HEK293 (cell line): ENCODE data around the gene AK1.

ENCODE experiments used
- CTCF ChIA-PET: fragments of 350-600 bp; formaldehyde crosslinking; extraction: SDS; loops from one replicate; lab custom pipeline; 2021; ENCODE audit warnings: antibody characterized with exemption; lab: Yijun Ruan, JAX
- POLR2A ChIA-PET: fragments of 300-600 bp; formaldehyde crosslinking; extraction: SDS; loops from one replicate; lab custom pipeline; 2020; ENCODE audit warnings: antibody characterized with exemption, inconsistent platforms; lab: Yijun Ruan, JAX
- H3K27ac ChIP-seq: fragments of 200-500 bp; sonication (Bioruptor generic); 2 replicates; pipeline ENCODE4 v1.5.1; 2014; ENCODE audit warnings: low read depth, low read length, control low read depth, inconsistent platforms; ENCODE audit errors: extremely low read depth
- H3K36me3 ChIP-seq, 2 experiments: fragments of 200-500 bp in 1 of 2; sonication (Bioruptor generic) in 1 of 2; 1 replicate in 1 of 2; 2 replicates in 1 of 2; pipeline ENCODE4 v1.5.1; 2014 to 2017; ENCODE audit warnings: inconsistent platforms in 2 of 2, low read length in 2 of 2; ENCODE audit not compliant: control insufficient read depth in 2 of 2, insufficient read depth in 1 of 2
- H3K4me1 ChIP-seq: fragments of 200-500 bp; sonication (Bioruptor generic); 2 replicates; pipeline ENCODE4 v1.5.1; 2014; ENCODE audit warnings: mild to moderate bottlenecking, low read length, inconsistent platforms; ENCODE audit not compliant: control insufficient read depth, insufficient read depth
- H3K4me3 ChIP-seq: 2 replicates; pipeline ENCODE4 v1.5.1; 2011; ENCODE audit warnings: low read depth, mild to moderate bottlenecking, control low read depth, low read length, moderate library complexity
- H3K9me3 ChIP-seq: fragments of 200-500 bp; sonication (Bioruptor generic); 2 replicates; pipeline ENCODE4 v1.5.1; 2014; ENCODE audit warnings: low read depth, low read length, inconsistent platforms; ENCODE audit not compliant: control insufficient read depth, insufficient read depth
- AEBP2 ChIP-seq: fragments of 450-650 bp; formaldehyde crosslinking; IDR thresholded peaks from 2 replicates; pipeline ENCODE4 v1.5.1; 2016; ENCODE audit warnings: missing biosample characterization, missing genetic modification characterization, borderline replicate concordance
- GLIS1 ChIP-seq: fragments of 450-650 bp; formaldehyde crosslinking; IDR thresholded peaks from 2 replicates; pipeline ENCODE4 v1.5.1; 2016; ENCODE audit warnings: missing biosample characterization, missing genetic modification characterization
- IKZF3 ChIP-seq: fragments of 450-650 bp; IDR thresholded peaks from 2 replicates; pipeline ENCODE4 v1.5.0; 2018; ENCODE audit warnings: missing biosample characterization, mild to moderate bottlenecking, missing genetic modification characterization, moderate library complexity
- SP2 ChIP-seq: fragments of 450-650 bp; formaldehyde crosslinking; IDR thresholded peaks from 2 replicates; pipeline ENCODE4 v1.5.1; 2016; ENCODE audit warnings: missing biosample characterization, missing genetic modification characterization
- TCF7L2 ChIP-seq: IDR thresholded peaks from 2 replicates; pipeline ENCODE4 v1.6.1; 2011; ENCODE audit warnings: low read depth, mild to moderate bottlenecking, inconsistent platforms, low read length, moderate library complexity, borderline replicate concordance
- TRIM28 ChIP-seq: IDR thresholded peaks from 2 replicates; pipeline ENCODE4 v1.6.1; 2011; ENCODE audit warnings: low read length, control low read depth, borderline replicate concordance
- ZBTB8A ChIP-seq: fragments of 450-650 bp; formaldehyde crosslinking; IDR thresholded peaks from 2 replicates; pipeline ENCODE4 v1.5.1; 2016; ENCODE audit warnings: missing biosample characterization, missing genetic modification characterization
- ZNF121 ChIP-seq: fragments of 450-650 bp; formaldehyde crosslinking; IDR thresholded peaks from 2 replicates; pipeline ENCODE4 v1.5.1; 2016; ENCODE audit warnings: missing biosample characterization, missing genetic modification characterization
- ZNF133 ChIP-seq: fragments of 450-650 bp; formaldehyde crosslinking; IDR thresholded peaks from 2 replicates; pipeline ENCODE4 v1.5.1; 2016; ENCODE audit warnings: missing biosample characterization, missing genetic modification characterization
- ZNF140 ChIP-seq: fragments of 450-650 bp; formaldehyde crosslinking; IDR thresholded peaks from 2 replicates; pipeline ENCODE4 v1.5.1; 2016; ENCODE audit warnings: missing biosample characterization, missing genetic modification characterization
- ZNF221 ChIP-seq: fragments of 450-650 bp; formaldehyde crosslinking; IDR thresholded peaks from 2 replicates; pipeline ENCODE4 v1.5.1; 2017; ENCODE audit warnings: missing biosample characterization, missing genetic modification characterization, borderline replicate concordance
- ZNF23 ChIP-seq: fragments of 450-650 bp; formaldehyde crosslinking; IDR thresholded peaks from 2 replicates; pipeline ENCODE4 v1.5.1; 2016; ENCODE audit warnings: missing biosample characterization, missing genetic modification characterization, borderline replicate concordance
- ZNF274 ChIP-seq, 2 experiments: fragments of 200-500 bp in 1 of 2; fragments of 450-650 bp in 1 of 2; sonication (Bioruptor generic) in 1 of 2; formaldehyde crosslinking in 1 of 2; IDR thresholded peaks; 2 replicates each; pipeline versions ENCODE4 v1.5.1 to v1.6.1; 2014 to 2016; ENCODE audit warnings: borderline replicate concordance in 1 of 2, inconsistent platforms in 1 of 2, low read length in 1 of 2, missing biosample characterization in 1 of 2, missing genetic modification characterization in 1 of 2
- ZNF311 ChIP-seq: fragments of 450-650 bp; formaldehyde crosslinking; IDR thresholded peaks from 2 replicates; pipeline ENCODE4 v1.5.1; 2017; ENCODE audit warnings: missing biosample characterization, missing genetic modification characterization, borderline replicate concordance
- ZNF366 ChIP-seq: fragments of 450-650 bp; formaldehyde crosslinking; conservative IDR thresholded peaks from 2 replicates; pipeline ENCODE4 v1.5.1; 2016; ENCODE audit warnings: missing biosample characterization, missing genetic modification characterization
- ZNF404 ChIP-seq: fragments of 450-650 bp; formaldehyde crosslinking; IDR thresholded peaks from 2 replicates; pipeline ENCODE4 v1.5.1; 2017; ENCODE audit warnings: missing biosample characterization, missing genetic modification characterization
- ZNF426 ChIP-seq: fragments of 450-650 bp; formaldehyde crosslinking; IDR thresholded peaks from 2 replicates; pipeline ENCODE4 v1.5.1; 2017; ENCODE audit warnings: missing biosample characterization, missing genetic modification characterization, mild to moderate bottlenecking, inconsistent platforms, moderate library complexity
- ZNF544 ChIP-seq: fragments of 450-650 bp; formaldehyde crosslinking; IDR thresholded peaks from 2 replicates; pipeline ENCODE4 v1.5.0; 2017; ENCODE audit warnings: missing biosample characterization, missing genetic modification characterization
- ZNF600 ChIP-seq: fragments of 450-650 bp; formaldehyde crosslinking; IDR thresholded peaks from 2 replicates; pipeline ENCODE4 v1.5.1; 2016; ENCODE audit warnings: missing biosample characterization, missing genetic modification characterization
- ZNF654 ChIP-seq: fragments of 450-650 bp; formaldehyde crosslinking; IDR thresholded peaks from 2 replicates; pipeline ENCODE4 v1.5.1; 2016; ENCODE audit warnings: low read depth, missing biosample characterization, missing genetic modification characterization
- ZNF658 ChIP-seq: fragments of 450-650 bp; formaldehyde crosslinking; IDR thresholded peaks from 2 replicates; pipeline ENCODE4; 2016; ENCODE audit warnings: missing biosample characterization, missing genetic modification characterization
- ZNF837 ChIP-seq: fragments of 450-650 bp; formaldehyde crosslinking; IDR thresholded peaks from 2 replicates; pipeline ENCODE4 v1.5.1; 2016; ENCODE audit warnings: missing biosample characterization, missing genetic modification characterization
- ZSCAN23 ChIP-seq: fragments of 450-650 bp; formaldehyde crosslinking; IDR thresholded peaks from 2 replicates; pipeline ENCODE4 v1.5.1; 2016; ENCODE audit warnings: missing biosample characterization, missing genetic modification characterization
- TF ChIP-seq, protein P1 (sequence below): fragments of 450-650 bp; formaldehyde crosslinking; IDR thresholded peaks from 2 replicates; pipeline ENCODE4 v1.5.1; 2016; ENCODE audit warnings: missing biosample characterization, missing genetic modification characterization
- TF ChIP-seq, protein P2 (sequence below): fragments of 450-650 bp; formaldehyde crosslinking; IDR thresholded peaks from 2 replicates; pipeline ENCODE4 v1.5.1; 2016; ENCODE audit warnings: missing biosample characterization, missing genetic modification characterization
- TF ChIP-seq, protein P3 (sequence below): fragments of 450-650 bp; formaldehyde crosslinking; IDR thresholded peaks from 2 replicates; pipeline ENCODE4 v1.5.1; 2016; ENCODE audit warnings: missing biosample characterization, missing genetic modification characterization

The AK1 gene

DNA sequence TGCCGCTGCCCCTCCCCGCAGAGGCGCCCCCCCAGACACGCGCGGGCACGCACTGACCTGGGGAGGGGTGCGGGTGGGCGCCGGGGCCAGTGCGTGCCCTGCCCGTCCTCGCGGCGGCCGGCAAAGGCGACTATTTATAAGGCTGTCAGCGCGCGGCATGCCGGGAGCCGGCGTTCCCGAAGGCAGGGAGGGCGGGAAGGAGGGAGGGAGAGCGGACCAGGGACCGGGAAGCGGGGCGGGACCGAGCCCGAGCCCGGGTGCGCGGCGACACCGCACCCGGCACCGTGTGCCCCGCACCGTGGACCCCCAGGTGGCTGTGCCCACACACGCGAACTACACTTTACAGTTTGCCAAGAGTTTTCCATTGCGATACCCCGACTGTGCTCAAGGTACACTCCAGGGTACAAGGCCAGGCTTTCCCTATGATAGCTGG lies at the start of gene AK1 (continued):
- TF ChIP-seq AEBP2 (tag by site-specific recombination) (no peak), ZNF311 (no peak), SP2 (tag by site-specific recombination) (peak; percentile 76), ZNF544 (tag by site-specific recombination) (no peak), ZNF140 (tag by site-specific recombination) (no peak), ZNF221 (tag by site-specific recombination) (no peak), ZNF654 (tag by site-specific recombination) (no peak), TRIM28 (no peak), ZNF121 (tag by site-specific recombination) (no peak)
- TF ChIP-seq, protein P1, sequence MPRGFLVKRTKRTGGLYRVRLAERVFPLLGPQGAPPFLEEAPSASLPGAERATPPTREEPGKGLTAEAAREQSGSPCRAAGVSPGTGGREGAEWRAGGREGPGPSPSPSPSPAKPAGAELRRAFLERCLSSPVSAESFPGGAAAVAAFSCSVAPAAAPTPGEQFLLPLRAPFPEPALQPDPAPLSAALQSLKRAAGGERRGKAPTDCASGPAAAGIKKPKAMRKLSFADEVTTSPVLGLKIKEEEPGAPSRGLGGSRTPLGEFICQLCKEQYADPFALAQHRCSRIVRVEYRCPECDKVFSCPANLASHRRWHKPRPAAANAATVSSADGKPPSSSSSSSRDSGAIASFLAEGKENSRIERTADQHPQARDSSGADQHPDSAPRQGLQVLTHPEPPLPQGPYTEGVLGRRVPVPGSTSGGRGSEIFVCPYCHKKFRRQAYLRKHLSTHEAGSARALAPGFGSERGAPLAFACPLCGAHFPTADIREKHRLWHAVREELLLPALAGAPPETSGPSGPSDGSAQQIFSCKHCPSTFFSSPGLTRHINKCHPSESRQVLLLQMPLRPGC = no peak

GRCh38 chr9:127926906-127927200 lies 49.4 kb upstream of the AK1 start:
- TF ChIP-seq ZNF837 (tag by site-specific recombination) (no peak), IKZF3 (tag by site-specific recombination) (no peak)
- Histone ChIP-seq H3K4me1 (0 out of 2 replicates have a peak, but pooled peaks cover 5% of the 10 kb centered on the region), H3K36me3 (no peaks in the 10 kb centered on the region), H3K9me3 (no peaks in the 10 kb centered on the region), H3K4me3 (peak overlapping the region; percentile 34), H3K27ac (no peak overlapping the region)
- POLR2A ChIA-PET = no interaction called here
- CTCF ChIA-PET = interaction anchor here (1.1 to 8.6 kb wide), 2 partner anchors 108 to 192 kb away, joined by 4 to 65 read pairs; partner anchors contain the start of gene TOR2A

DNA sequence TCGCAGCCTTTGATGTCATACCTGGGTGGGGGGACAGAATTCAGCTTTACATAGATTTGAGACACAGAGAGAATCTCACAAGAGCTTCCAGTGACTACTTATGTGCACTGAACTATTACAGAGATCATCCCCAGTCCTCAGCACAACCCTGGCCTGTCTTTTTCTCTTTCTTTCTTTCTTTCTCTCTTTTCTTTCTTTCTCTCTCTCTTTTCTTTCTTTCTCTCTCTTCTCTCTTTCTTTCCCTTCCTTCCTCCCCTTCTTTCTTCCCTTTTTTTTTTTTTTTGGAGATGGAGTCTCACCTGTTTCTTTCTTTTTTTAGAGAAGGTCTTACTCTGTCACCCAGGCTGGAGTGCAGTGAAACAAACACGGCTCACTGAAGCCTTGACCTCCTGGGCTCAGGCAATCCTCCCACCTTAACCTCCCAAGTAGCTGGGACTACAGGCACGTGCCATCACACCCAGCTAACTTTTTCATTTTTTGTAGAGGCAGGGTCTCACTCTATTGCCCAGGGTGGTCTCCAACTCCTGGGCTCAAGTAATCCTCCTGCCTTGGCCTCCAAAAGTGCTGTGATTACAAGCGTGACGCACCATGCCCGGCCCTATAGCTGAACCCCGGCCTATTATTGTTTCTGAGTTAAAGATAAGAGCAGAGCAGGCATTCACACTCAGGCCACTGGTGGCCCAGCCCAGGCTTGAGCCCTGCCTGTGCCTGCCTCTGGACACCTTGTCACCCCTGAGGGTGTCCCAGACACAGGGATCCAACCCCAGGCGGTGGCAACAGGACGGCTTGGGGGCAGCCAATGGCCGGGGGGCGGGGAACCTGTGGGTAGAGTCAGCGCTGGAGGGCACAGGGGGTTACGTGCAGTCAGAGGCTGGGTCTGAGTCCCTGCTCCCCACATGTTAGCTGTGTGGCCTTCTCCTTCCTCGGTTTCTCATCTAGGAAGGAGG lies 48.8 kb upstream of the AK1 start:
- 0 out of 2 replicates have a peak, but pooled peaks cover 3% of the 10 kb centered on the region for H3K4me1 ChIP-seq
- H3K9me3 ChIP-seq = no peaks in the 10 kb centered on the region
- 0 out of 2 replicates have a peak, but pooled peaks have one; percentile 9 for TF ChIP-seq ZNF600
- no peak for TF ChIP-seq ZNF23 (tag by site-specific recombination)
- no peak for TF ChIP-seq ZNF426 (tag by site-specific recombination)
- TF ChIP-seq ZNF658 = no peak
- TF ChIP-seq ZSCAN23 (tag by site-specific recombination) = no peak
- TF ChIP-seq, protein P2, sequence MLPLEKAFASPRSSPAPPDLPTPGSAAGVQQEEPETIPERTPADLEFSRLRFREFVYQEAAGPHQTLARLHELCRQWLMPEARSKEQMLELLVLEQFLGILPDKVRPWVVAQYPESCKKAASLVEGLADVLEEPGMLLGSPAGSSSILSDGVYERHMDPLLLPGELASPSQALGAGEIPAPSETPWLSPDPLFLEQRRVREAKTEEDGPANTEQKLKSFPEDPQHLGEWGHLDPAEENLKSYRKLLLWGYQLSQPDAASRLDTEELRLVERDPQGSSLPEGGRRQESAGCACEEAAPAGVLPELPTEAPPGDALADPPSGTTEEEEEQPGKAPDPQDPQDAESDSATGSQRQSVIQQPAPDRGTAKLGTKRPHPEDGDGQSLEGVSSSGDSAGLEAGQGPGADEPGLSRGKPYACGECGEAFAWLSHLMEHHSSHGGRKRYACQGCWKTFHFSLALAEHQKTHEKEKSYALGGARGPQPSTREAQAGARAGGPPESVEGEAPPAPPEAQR (tag by site-specific recombination) = no peak
- TF ChIP-seq TCF7L2 = no peak
- TF ChIP-seq ZNF133 = no peak
- peak; percentile 15; the same call in 1 of the 2 replicates for TF ChIP-seq GLIS1 (tag by site-specific recombination)
- no peak for TF ChIP-seq ZBTB8A (tag by site-specific recombination)
- TF ChIP-seq ZNF366 (tag by site-specific recombination) = peak; percentile 69
- no peak for TF ChIP-seq ZNF404 (tag by site-specific recombination)
- TF ChIP-seq ZNF274 (IDR thresholded peaks at IDR 0.05; ENCODE audit: low read length) = no peak
- TF ChIP-seq ZNF274 (tag by site-specific recombination; IDR thresholded peaks at IDR 0.05; ENCODE audit: borderline replicate concordance) = no peak
- TF ChIP-seq, protein P3, sequence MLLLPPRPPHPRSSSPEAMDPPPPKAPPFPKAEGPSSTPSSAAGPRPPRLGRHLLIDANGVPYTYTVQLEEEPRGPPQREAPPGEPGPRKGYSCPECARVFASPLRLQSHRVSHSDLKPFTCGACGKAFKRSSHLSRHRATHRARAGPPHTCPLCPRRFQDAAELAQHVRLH (tag by site-specific recombination) = no peak
- TF ChIP-seq ZNF654 (tag by site-specific recombination) = 0 out of 2 replicates have a peak, but pooled peaks have one; percentile 4
- ChIA-PET CTCF (interaction anchor here (1.1 to 8.6 kb wide), 3 partner anchors 108 to 192 kb away, joined by 3 to 65 read pairs (median 4); partner anchors contain the start of gene TOR2A), POLR2A (interaction anchor here (0.6 kb wide), 1 partner anchor 148 kb away, joined by 4 read pairs; no protein-coding TSS in a partner anchor)
- H3K27ac ChIP-seq = no peak overlapping the region
- H3K36me3 ChIP-seq = no peaks in the 10 kb centered on the region
- no peak overlapping the region for H3K4me3 ChIP-seq
